H9 (cell line): ENCODE results near the gene VENTX. TPM values are rescaled to one million over a fixed set of nuclear protein-coding genes. Genes with fewer than 3 reads are reported as not detected.

Experiments
- DNase-seq: peaks from one replicate; pipeline ENCODE4 v3.0.0-alpha.2; 2017
- H2AFZ ChIP-seq: one replicate; pipeline ENCODE4 v1.6.1; 2013; ENCODE audit warnings: mild to moderate bottlenecking, low read length, control low read depth, moderate library complexity
- H2AK5ac ChIP-seq: 2 replicates; pipeline ENCODE4 v1.6.1; 2013; ENCODE audit warnings: low read length, control low read depth, mixed read lengths; ENCODE audit not compliant: insufficient read length
- H2BK120ac ChIP-seq: one replicate; pipeline ENCODE4 v1.6.1; 2013; ENCODE audit warnings: low read depth, mild to moderate bottlenecking, low read length, control low read depth, inconsistent platforms; ENCODE audit not compliant: poor library complexity, severe bottlenecking
- H2BK12ac ChIP-seq: 2 replicates; pipeline ENCODE4 v1.6.1; 2013; ENCODE audit warnings: low read length, control low read depth, mixed read lengths, low read depth; ENCODE audit not compliant: insufficient read length
- H2BK15ac ChIP-seq: 2 replicates; pipeline ENCODE4 v1.6.1; 2013; ENCODE audit warnings: low read depth, low read length, control low read depth
- H2BK20ac ChIP-seq: one replicate; pipeline ENCODE4 v1.6.1; 2013; ENCODE audit warnings: low read depth, mild to moderate bottlenecking, low read length, control low read depth, inconsistent platforms; ENCODE audit not compliant: poor library complexity, severe bottlenecking
- H2BK5ac ChIP-seq: 2 replicates; pipeline ENCODE4 v1.6.1; 2013; ENCODE audit warnings: low read length, control low read depth, mixed read lengths; ENCODE audit not compliant: insufficient read length
- H3K14ac ChIP-seq: 2 replicates; pipeline ENCODE4 v1.6.1; 2013; ENCODE audit warnings: low read length, control low read depth; ENCODE audit not compliant: insufficient read depth
- H3K18ac ChIP-seq: 2 replicates; pipeline ENCODE4 v1.6.1; 2013; ENCODE audit warnings: low read depth, mild to moderate bottlenecking, mixed read lengths, low read length, control low read depth; ENCODE audit not compliant: insufficient read length
- H3K23ac ChIP-seq: 2 replicates; pipeline ENCODE4 v1.6.1; 2013; ENCODE audit warnings: low read length, control low read depth, mixed read lengths, low read depth; ENCODE audit not compliant: insufficient read length
- H3K23me2 ChIP-seq: 2 replicates; pipeline ENCODE4 v1.6.1; 2013; ENCODE audit warnings: low read depth, mild to moderate bottlenecking, mixed read lengths, low read length, control low read depth; ENCODE audit not compliant: insufficient read length, poor library complexity, severe bottlenecking
- H3K27ac ChIP-seq: 2 replicates; pipeline ENCODE4 v1.5.1; 2013; ENCODE audit warnings: low read length, control low read depth, mixed read lengths, low read depth; ENCODE audit not compliant: insufficient read length
- H3K27me3 ChIP-seq: 2 replicates; pipeline ENCODE4 v1.6.1; 2013; ENCODE audit warnings: low read length, control low read depth, inconsistent platforms; ENCODE audit not compliant: insufficient read depth
- H3K4ac ChIP-seq: 2 replicates; pipeline ENCODE4 v1.6.1; 2013; ENCODE audit warnings: low read depth, mild to moderate bottlenecking, control low read depth, inconsistent platforms, low read length, moderate library complexity
- H3K4me1 ChIP-seq: 2 replicates; pipeline ENCODE4 v1.6.1; 2013; ENCODE audit warnings: low read length, control low read depth, inconsistent platforms; ENCODE audit not compliant: insufficient read depth
- H3K4me2 ChIP-seq: 2 replicates; pipeline ENCODE4 v1.6.1; 2013; ENCODE audit warnings: low read length, control low read depth, mixed read lengths; ENCODE audit not compliant: insufficient read length, insufficient read depth
- H3K56ac ChIP-seq: 2 replicates; pipeline ENCODE4 v1.6.1; 2013; ENCODE audit warnings: low read depth, mild to moderate bottlenecking, mixed read lengths, low read length, control low read depth; ENCODE audit not compliant: insufficient read length
- H3K79me1 ChIP-seq: 2 replicates; pipeline ENCODE4 v1.6.1; 2013; ENCODE audit warnings: low read depth, mild to moderate bottlenecking, moderate library complexity, low read length, control low read depth, inconsistent platforms; ENCODE audit not compliant: insufficient read depth, poor library complexity, severe bottlenecking
- H3K79me2 ChIP-seq: 2 replicates; pipeline ENCODE4 v1.6.1; 2013; ENCODE audit warnings: low read length, control low read depth, inconsistent platforms; ENCODE audit not compliant: insufficient read depth
- H3K9ac ChIP-seq: 2 replicates; pipeline ENCODE4 v1.6.1; 2013; ENCODE audit warnings: low read length, control low read depth, mixed read lengths; ENCODE audit not compliant: insufficient read length; ENCODE audit errors: extremely low read depth
- H3K9me3 ChIP-seq: one replicate; pipeline ENCODE4 v1.6.1; 2013; ENCODE audit warnings: low read depth, low read length, inconsistent platforms; ENCODE audit not compliant: control insufficient read depth
- H3T11ph ChIP-seq: one replicate; pipeline ENCODE4 v1.6.1; 2013; ENCODE audit warnings: mild to moderate bottlenecking, low read length, control low read depth, inconsistent platforms
- H4K20me1 ChIP-seq: one replicate; pipeline ENCODE4 v1.6.1; 2013; ENCODE audit not compliant: control insufficient read depth, insufficient read length, insufficient read depth
- H4K5ac ChIP-seq: 2 replicates; pipeline ENCODE4 v1.6.1; 2013; ENCODE audit warnings: low read depth, mild to moderate bottlenecking, mixed read lengths, low read length, control low read depth; ENCODE audit not compliant: insufficient read length
- H4K8ac ChIP-seq: replicated peaks from 2 replicates; pipeline ENCODE4 v1.6.1; 2013; ENCODE audit warnings: low read length, control low read depth, mixed read lengths, low read depth; ENCODE audit not compliant: insufficient read length
- H4K91ac ChIP-seq: 2 replicates; pipeline ENCODE4 v1.6.1; 2013; ENCODE audit warnings: low read depth, mild to moderate bottlenecking, moderate library complexity, mixed read lengths, low read length, control low read depth; ENCODE audit not compliant: insufficient read length
- H3K27ac Mint-ChIP-seq, 3 experiments: 2 replicates in 2 of 3; 3 replicates in 1 of 3; pipeline ENCODE4 v1.8.0; 2020 to 2021; ENCODE audit warnings: mixed read lengths in 3 of 3, mild to moderate bottlenecking in 1 of 3, moderate library complexity in 1 of 3
- H3K27me3 Mint-ChIP-seq: 2 replicates; pipeline ENCODE4 v1.8.0; 2021; ENCODE audit warnings: low read depth, mild to moderate bottlenecking, moderate library complexity, mixed read lengths
- H3K36me3 Mint-ChIP-seq, 3 experiments: 2 replicates in 2 of 3; 3 replicates in 1 of 3; pipeline ENCODE4 v1.8.0; 2020 to 2021; ENCODE audit warnings: low read depth in 3 of 3, mixed read lengths in 3 of 3; ENCODE audit not compliant: insufficient read depth in 1 of 3
- H3K4me1 Mint-ChIP-seq, 2 experiments: 2 replicates each; pipeline ENCODE4 v1.8.0; 2020; ENCODE audit warnings: mixed read lengths in 2 of 2
- H3K4me3 Mint-ChIP-seq, 2 experiments: 2 replicates in 1 of 2; 3 replicates in 1 of 2; pipeline ENCODE4 v1.8.0; 2020 to 2021; ENCODE audit warnings: mild to moderate bottlenecking in 2 of 2, mixed read lengths in 2 of 2, moderate library complexity in 1 of 2
- H3K9me3 Mint-ChIP-seq, 2 experiments: 2 replicates in 1 of 2; 3 replicates in 1 of 2; pipeline ENCODE4 v1.8.0; 2020; ENCODE audit warnings: mild to moderate bottlenecking in 2 of 2, mixed read lengths in 2 of 2, moderate library complexity in 1 of 2
- WGBS: extraction: QIAGEN DNeasy Blood & Tissue Kit; methylation state at CpG from one replicate; pipeline ENCODE4 v1.1.7; 2013; ENCODE audit warnings: missing lambda C conversion rate, low lambda C conversion rate, mixed read lengths; ENCODE audit not compliant: insufficient read length; ENCODE audit errors: extremely low coverage; 5-methylcytosine and 5-hydroxymethylcytosine counted together
- total RNA-seq: library from RNA; stranded (reverse); gene quantifications from 2 replicates; pipeline ENCODE4 v1.2.1, GENCODE V29; 2021
- TF ChIP-seq, protein P1 (sequence below): fragments of 200-600 bp; sonication (generic); conservative IDR thresholded peaks from 3 replicates; pipeline ENCODE4 v1.8.0; 2021; ENCODE audit warnings: antibody characterized with exemption, mild to moderate bottlenecking

VENTX gene
- total RNA-seq, 1 experiment from 2014 or later: 10.9 TPM

DNA sequence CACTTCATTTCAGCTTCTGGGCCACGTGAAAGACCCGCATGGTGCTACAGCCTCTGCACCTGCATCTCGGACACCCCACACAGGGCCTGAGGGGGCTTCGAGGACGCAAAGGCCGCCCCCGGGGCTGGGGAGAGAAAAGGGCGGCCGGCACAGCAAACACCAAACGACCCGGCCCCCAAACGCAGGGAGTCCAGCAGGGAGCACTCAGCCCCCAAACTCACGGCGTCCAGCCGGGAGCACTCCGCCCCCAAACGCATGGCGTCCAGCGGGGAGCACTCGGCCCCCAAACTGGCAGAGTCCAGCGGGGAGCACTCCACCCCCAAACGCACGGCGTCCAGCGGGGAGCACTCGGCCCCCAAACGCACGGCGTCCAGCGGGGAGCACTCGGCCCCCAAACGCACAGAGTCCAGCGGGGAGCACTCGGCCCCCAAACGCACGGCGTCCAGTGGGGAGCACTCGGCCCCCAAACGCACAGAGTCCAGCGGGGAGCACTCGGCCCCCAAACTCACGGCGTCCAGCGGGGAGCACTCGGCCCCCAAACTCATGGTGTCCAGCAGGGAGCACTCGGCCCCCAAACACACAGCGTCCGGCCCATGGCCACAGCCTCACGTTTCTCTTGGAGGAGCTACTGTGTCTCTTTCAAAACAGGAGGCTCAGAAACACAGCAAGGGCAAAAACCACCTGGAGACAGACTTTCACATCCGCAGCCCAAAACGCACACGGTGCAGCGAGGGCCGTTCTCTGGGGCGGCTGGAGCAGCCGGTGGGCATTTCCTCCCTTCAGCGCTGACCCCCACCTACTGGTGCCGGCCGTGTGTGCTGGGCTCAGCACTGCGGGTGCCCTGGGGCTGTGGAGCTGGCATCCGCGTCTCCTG, 34.6 kb upstream of the VENTX start:
- no peak for DNase-seq
- Histone ChIP-seq H3K23ac (no peak overlapping the region), H2BK20ac (no peak overlapping the region), H3K18ac (no peak overlapping the region), H2BK5ac (no peak overlapping the region), H3K4me1 (no peaks in the 10 kb centered on the region), H2BK120ac (no peak overlapping the region), H4K5ac (no peak overlapping the region), H2AK5ac (no peak overlapping the region), H3T11ph (no peak overlapping the region), H3K23me2 (no peaks in the 10 kb centered on the region), H3K27me3 (no peaks in the 10 kb centered on the region), H3K14ac (no peak overlapping the region), H4K8ac (no peak overlapping the region), H2BK12ac (no peak overlapping the region), H3K79me2 (no peaks in the 10 kb centered on the region), H4K20me1 (no peaks in the 10 kb centered on the region), H4K91ac (no peak overlapping the region), H2AFZ (no peak overlapping the region), H2BK15ac (no peak overlapping the region), H3K4me2 (no peak overlapping the region), H3K56ac (no peak overlapping the region), H3K4ac (no peak overlapping the region), H3K9me3 (no peaks in the 10 kb centered on the region), H3K9ac (no peak overlapping the region), H3K79me1 (no peaks in the 10 kb centered on the region), H3K27ac (no peak overlapping the region)
- Mint-ChIP-seq H3K9me3 (no peaks in the 10 kb centered on the region), H3K27me3 (no peaks in the 10 kb centered on the region; the same call in 1 of the 2 replicates), H3K4me3 (no peak overlapping the region), H3K36me3 (peaks cover 1 to 5% (median 2%) of the 10 kb centered on the region in 3 experiments; a peak in 3 of 7 replicates), H3K27ac (no peak overlapping the region; a peak in 1 of 7 replicates), H3K4me1 (no peaks in the 10 kb centered on the region)
- TF ChIP-seq, protein P1, sequence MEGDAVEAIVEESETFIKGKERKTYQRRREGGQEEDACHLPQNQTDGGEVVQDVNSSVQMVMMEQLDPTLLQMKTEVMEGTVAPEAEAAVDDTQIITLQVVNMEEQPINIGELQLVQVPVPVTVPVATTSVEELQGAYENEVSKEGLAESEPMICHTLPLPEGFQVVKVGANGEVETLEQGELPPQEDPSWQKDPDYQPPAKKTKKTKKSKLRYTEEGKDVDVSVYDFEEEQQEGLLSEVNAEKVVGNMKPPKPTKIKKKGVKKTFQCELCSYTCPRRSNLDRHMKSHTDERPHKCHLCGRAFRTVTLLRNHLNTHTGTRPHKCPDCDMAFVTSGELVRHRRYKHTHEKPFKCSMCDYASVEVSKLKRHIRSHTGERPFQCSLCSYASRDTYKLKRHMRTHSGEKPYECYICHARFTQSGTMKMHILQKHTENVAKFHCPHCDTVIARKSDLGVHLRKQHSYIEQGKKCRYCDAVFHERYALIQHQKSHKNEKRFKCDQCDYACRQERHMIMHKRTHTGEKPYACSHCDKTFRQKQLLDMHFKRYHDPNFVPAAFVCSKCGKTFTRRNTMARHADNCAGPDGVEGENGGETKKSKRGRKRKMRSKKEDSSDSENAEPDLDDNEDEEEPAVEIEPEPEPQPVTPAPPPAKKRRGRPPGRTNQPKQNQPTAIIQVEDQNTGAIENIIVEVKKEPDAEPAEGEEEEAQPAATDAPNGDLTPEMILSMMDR: no peak
- no CpG with 5 or more reads among the region's 62 CpGs for WGBS
